HEK293T (cell line): ENCODE results near the gene FNDC3B.

Experiments used
- BHLHE40 ChIP-seq: fragments of 450-650 bp; IDR thresholded peaks from 2 replicates; pipeline ENCODE4 v1.6.1; 2016; ENCODE audit warnings: mild to moderate bottlenecking, moderate library complexity, borderline replicate concordance
- FOXA1 ChIP-seq: fragments of 450-650 bp; IDR thresholded peaks from 2 replicates; pipeline ENCODE4 v1.6.1; 2016; ENCODE audit warnings: mild to moderate bottlenecking
- FOXK2 ChIP-seq: fragments of 450-650 bp; IDR thresholded peaks from 2 replicates; pipeline ENCODE4 v1.6.1; 2016; ENCODE audit warnings: mild to moderate bottlenecking
- FOXM1 ChIP-seq: fragments of 450-650 bp; IDR thresholded peaks from 2 replicates; pipeline ENCODE4 v1.6.1; 2017; ENCODE audit warnings: mild to moderate bottlenecking, borderline replicate concordance
- L3MBTL2 ChIP-seq: fragments of 450-650 bp; conservative IDR thresholded peaks from 2 replicates; pipeline ENCODE4 v1.6.1; 2016; ENCODE audit warnings: mild to moderate bottlenecking

DNA sequence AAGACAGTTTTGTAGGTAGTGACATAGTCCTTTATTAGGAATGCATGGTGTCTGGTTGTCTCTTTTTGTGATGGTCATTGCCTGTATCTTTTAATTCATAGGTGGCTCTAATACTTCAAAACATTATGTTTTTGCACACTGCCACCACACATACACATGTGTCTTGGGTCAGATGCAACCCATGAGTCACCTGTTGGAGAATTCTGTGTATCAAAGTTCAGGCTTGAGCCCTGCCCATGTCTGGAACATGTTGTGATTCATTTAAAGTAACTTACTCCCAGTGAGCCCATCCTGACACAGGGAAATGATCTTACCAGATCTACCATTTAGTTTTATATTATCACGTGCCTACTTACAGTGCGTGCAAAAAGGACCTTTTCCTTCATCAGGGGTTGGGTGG, 266.2 kb downstream of the FNDC3B start:
- TF ChIP-seq L3MBTL2 (no peak), FOXA1 (no peak), FOXM1 (no peak), FOXK2 (no peak), BHLHE40 (no peak)
